Subcutaneous abdominal adipose tissue (tissue), 5 donors: ENCODE results near the gene PPP1R12A.
"Not testable (repeated sequence)": the region's sequence is repeated elsewhere in the genome, so short reads cannot be mapped to it uniquely, and the experiment has no call there.

ENCODE experiments used
- H3K27ac ChIP-seq: one replicate; pipeline ENCODE4 v1.7.0; 2013; ENCODE audit warnings: low read depth, mild to moderate bottlenecking, inconsistent platforms, low read length, moderate library complexity
- H3K27me3 ChIP-seq, 5 donors: one replicate each; pipeline ENCODE4 v1.7.0; 2013; ENCODE audit warnings: low read length in 5 of 5, inconsistent platforms in 1 of 5; ENCODE audit not compliant: control insufficient read depth in 5 of 5, insufficient read depth in 4 of 5
- H3K36me3 ChIP-seq, 5 donors: one replicate each; pipeline ENCODE4 v1.7.0; 2013; ENCODE audit warnings: low read length in 5 of 5; ENCODE audit not compliant: control insufficient read depth in 5 of 5, insufficient read depth in 5 of 5
- H3K4me1 ChIP-seq, 5 donors: one replicate each; pipeline ENCODE4 v1.7.0; 2013; ENCODE audit warnings: low read length in 5 of 5, mild to moderate bottlenecking in 3 of 5, moderate library complexity in 1 of 5; ENCODE audit not compliant: control insufficient read depth in 5 of 5, insufficient read depth in 5 of 5
- H3K4me3 ChIP-seq, 5 donors: one replicate each; pipeline ENCODE4 v1.7.0; 2013; ENCODE audit warnings: low read length in 5 of 5, low read depth in 1 of 5
- H3K9ac ChIP-seq, 5 donors: one replicate each; pipeline ENCODE4 v1.7.0; 2013; ENCODE audit warnings: low read length in 5 of 5, mild to moderate bottlenecking in 4 of 5, moderate library complexity in 3 of 5
- H3K9me3 ChIP-seq, 5 donors: one replicate each; pipeline ENCODE4 v1.7.0; 2013; ENCODE audit warnings: low read length in 5 of 5; ENCODE audit not compliant: control insufficient read depth in 5 of 5
- donor health status: healthy.
- donor health status: healthy.
- donor health status: healthy.
- donor health status: healthy.
- donor health status: healthy.

Gene PPP1R12A

DNA sequence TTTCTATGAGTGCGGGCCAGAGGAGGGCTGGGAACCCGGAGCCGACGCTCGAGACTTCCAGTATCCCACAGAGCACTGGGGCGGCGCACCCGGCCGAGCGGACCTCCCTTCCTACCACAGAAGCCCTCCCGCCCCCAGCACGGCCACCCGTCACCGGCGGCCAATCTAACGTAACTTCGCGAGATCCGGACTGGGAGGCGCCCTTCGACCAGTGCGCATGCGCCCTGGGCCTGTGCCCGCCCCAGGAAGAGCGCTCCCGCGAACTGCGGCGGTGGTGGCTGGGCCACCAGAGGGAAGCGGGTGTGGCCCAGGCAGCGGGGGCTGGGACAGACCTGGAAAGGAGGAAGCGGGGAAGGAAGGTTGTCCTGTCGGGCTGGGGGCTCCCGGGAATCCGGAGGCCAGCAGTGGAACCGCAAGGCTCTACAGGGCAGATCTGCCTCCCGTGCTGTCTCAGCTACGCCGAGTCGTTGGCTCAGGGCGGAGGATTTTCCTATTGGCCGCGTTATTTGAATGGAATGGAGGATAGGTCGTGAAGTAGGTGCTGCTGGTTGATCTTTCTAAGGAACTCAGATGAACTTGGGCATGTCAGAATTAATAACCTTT lies at the start of gene PPP1R12A:
Gene PPP1R12A, minus strand, starts transcription at position 77 of the 603 bp plus-strand sequence. CDS start 166 bp downstream, outside the sequence.
- Histone ChIP-seq H3K9me3 (no peaks in the 10 kb centered on the region), H3K4me3 (peak within 1 kb of the TSS; percentile 81 to 100 (median 98)), H3K9ac (peak within 1 kb of the TSS; percentile 81 to 99 (median 95)), H3K36me3 (no peaks in the 10 kb centered on the region), H3K4me1 (peaks cover 0 to 45% (median 31%) of the 10 kb centered on the region in 5 donors), H3K27ac (peak within 1 kb of the TSS; percentile 94), H3K27me3 (no peaks in the 10 kb centered on the region)

DNA sequence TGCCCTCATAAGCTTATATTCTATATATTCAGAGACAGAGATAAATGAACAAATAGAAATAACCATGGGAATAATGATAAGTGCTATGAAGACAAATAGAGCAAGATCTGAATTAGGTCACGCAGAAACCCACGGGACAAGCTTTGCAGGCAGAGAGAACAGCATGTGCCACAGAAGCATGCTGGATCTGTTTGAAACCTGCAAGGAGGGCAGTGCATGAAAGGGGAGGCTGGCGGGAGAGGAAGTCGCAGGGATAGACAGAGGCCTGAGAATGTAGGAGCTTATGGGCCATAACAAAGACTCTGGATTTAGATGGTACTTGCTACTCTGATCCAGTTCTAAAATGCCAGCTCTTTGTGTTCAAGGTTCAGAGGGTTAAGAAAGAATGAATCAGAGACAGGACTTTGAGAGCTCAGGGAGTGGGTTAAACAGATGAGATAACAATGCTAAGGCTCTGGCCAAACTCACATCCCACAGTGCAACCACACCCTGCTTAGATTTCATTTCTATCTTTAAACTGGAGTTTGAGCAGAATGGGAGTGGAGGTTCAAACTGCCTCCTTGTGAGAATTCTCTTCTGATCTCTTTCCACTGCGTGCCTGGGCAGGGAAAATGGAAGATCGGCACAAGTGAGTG lies 49.2 kb upstream of the PPP1R12A start:
- Histone ChIP-seq H3K4me3 (no peak overlapping the region), H3K36me3 (no peaks in the 10 kb centered on the region), H3K27me3 (no peaks in the 10 kb centered on the region), H3K4me1 (peaks cover 0 to 4% (median 0%) of the 10 kb centered on the region in 5 donors), H3K27ac (no peak overlapping the region), H3K9me3 (no peaks in the 10 kb centered on the region), H3K9ac (no peak overlapping the region)

DNA sequence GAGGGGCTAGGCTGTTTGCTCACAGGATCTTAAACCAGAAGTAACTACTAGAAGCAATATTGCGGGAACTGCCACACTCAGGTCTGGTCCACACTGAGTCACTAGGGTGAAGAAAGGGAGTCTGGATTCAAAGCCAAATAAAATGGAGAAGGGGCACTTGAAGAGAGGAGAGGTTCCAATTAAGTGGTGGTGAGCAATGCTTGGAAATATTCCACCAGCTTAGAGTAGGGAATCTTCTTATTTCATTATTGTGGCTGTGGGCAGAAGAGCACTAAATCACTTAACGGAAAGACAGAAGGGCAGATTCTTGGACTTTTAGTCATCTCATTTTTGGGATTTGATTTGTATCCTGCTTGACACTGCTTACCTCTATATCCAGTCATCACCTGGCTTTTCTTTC lies 48.6 kb upstream of the PPP1R12A start:
- Histone ChIP-seq H3K4me1 (peaks cover 0 to 4% (median 0%) of the 10 kb centered on the region in 5 donors), H3K27ac (no peak overlapping the region), H3K4me3 (no peak overlapping the region), H3K27me3 (no peaks in the 10 kb centered on the region), H3K9me3 (no peaks in the 10 kb centered on the region), H3K9ac (no peak overlapping the region), H3K36me3 (no peaks in the 10 kb centered on the region)

DNA sequence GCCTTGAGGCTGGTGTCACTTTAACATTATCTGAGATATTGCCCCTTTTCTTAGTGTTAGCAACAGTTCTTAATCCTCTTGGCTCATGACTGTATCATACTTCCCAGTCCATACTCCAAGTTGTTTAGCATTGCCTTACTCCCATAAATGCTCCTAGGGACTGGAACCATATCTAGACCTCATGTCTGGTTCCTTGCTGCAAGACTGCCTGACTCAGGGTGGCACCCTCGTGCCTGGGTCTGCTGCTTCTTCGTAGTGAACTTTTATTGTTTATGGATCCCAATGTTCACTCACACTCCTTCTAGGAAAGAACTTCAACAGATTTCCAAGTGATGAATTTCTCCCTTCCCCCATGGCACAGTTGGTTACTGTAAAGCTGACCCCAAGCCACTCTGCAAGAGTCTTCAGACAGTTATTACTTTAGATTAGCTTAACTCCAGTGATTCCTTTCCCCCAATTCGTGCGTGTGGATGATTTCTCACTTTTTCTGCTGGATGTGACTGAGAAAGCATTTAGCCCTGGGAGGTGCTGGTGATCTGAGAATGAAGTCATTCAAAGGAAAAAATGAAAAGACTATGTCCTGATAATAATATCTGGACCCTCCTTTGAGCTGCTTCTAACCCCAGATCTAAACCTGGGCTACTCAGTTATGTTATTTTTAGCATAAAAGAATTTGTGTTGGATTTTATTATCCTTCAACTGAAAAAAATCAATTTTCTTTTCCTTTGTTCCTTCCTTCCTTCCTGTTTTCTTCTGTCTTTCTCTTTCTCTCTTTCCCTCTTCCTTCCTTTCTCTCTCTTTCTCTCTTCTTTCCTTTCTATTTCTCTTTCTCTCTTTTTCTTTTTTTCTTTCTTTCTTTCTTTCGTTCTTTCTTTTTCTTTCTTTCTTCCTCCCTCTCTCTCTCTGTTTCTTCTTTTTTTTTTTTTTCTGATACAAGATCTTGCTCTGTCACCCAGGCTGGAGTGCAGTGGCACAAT lies 47.5 kb upstream of the PPP1R12A start:
- H3K27me3 ChIP-seq: no peaks in the 10 kb centered on the region
- H3K27ac ChIP-seq: no peak overlapping the region
- no peak overlapping the region for H3K9ac ChIP-seq
- H3K4me3 ChIP-seq: no peak overlapping the region
- H3K9me3 ChIP-seq: no peaks in the 10 kb centered on the region
- H3K4me1 ChIP-seq: peaks cover 0 to 4% (median 0%) of the 10 kb centered on the region in 5 donors
- no peaks in the 10 kb centered on the region for H3K36me3 ChIP-seq

DNA sequence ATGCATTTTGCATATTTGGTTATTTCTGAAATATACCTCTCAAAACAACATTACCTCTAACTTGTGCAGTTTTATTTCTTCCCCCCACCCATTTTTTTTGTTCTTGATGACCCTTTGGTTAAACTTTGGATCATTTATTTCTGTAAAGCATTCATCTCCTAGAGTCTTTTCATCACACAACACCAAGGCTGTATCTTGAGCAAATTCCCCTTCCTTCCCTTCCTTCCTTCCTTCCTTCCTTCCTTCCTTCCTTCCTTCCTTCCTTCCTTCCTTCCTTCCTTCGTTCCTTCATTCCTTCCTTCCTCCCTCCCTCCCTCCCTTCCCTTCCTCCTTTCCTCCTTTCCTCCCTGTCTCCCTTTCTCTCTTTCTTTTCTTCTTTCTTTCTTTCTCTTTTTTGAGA lies 43.8 kb upstream of the PPP1R12A start:
- H3K4me3 ChIP-seq: no peak overlapping the region

DNA sequence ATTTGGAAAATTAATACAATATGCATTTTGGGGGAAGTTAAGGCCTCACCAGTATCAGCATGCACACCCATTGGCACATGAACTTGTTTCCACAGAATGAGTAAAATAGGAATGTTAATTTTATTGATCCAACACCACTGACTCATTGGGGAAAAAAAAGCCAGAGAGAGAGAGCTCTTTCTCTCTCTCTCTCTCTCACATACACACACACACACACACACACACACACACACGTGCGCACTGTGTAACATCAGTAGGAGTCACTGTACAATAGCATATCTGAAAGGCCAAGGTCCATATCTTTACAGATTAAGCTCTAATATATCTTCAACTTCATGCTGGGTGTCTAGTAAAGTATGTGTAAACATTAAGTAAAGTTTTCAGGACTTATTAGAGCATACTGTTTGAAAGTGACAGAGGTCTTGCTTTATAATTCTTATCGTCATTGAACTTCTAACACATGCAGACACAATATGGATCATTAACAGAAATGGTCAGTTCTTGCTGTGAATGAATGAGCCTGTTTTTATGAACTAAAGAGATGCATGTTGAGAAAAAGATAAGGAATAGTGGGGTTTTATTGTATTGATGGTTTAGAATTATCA lies 43.1 kb upstream of the PPP1R12A start:
- H3K27me3 ChIP-seq, H3K27ac ChIP-seq, H3K36me3 ChIP-seq, H3K4me3 ChIP-seq, H3K9ac ChIP-seq, H3K9me3 ChIP-seq, H3K4me1 ChIP-seq: not testable (repeated sequence)

More for the DNA sequence above, 43.8 kb upstream of the PPP1R12A start:
- H3K9me3 ChIP-seq: no peaks in the 10 kb centered on the region
- H3K9ac ChIP-seq: no peak overlapping the region
- no peaks in the 10 kb centered on the region for H3K36me3 ChIP-seq
- H3K4me1 ChIP-seq: peaks cover 0 to 6% (median 0%) of the 10 kb centered on the region in 5 donors
- H3K27me3 ChIP-seq: no peaks in the 10 kb centered on the region
- no peak overlapping the region for H3K27ac ChIP-seq

DNA sequence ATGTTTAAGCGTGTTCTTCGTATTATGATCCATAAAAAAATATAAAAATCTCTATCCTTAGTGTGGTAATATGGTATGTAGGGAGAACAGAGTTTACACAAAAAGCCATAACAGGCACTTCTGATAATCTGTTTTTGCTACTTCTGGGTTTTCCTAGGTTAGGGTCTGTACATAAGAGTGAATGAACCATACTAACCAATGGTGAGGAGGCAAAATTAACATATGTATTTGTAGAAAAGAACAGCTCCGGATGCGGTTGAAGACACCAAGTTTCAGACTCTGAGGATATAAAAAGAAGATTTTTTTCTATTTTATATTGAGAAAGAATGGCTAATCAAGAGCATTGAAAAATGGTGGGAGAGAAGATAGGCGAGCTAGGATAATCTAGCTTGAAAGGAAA lies 40.2 kb upstream of the PPP1R12A start:
- Histone ChIP-seq H3K36me3 (no peaks in the 10 kb centered on the region), H3K4me3 (no peak overlapping the region), H3K4me1 (peaks cover 0 to 6% (median 0%) of the 10 kb centered on the region in 5 donors), H3K27ac (no peak overlapping the region), H3K9me3 (no peaks in the 10 kb centered on the region), H3K9ac (no peak overlapping the region), H3K27me3 (no peaks in the 10 kb centered on the region)

DNA sequence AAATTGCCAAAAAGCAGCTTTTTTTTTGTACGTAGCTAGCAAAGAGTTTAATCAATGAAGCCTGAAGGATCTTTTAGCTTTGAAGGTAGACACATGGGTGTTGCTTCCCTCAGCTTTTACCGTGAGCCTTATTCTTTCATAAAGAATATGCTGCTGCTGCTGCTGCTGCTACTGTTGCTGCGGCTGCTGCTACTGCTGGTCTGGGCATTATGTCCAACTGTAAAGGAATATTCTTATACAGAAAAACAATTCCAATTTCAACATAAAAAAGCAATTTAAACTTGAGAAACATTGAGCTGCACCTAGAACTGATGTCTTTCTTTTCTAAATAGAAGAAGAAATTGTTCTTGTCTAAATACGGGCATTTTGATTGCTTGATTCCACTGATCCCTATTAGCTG lies 38.9 kb upstream of the PPP1R12A start:
- Histone ChIP-seq H3K4me1 (peaks cover 0 to 6% (median 0%) of the 10 kb centered on the region in 5 donors), H3K36me3 (no peaks in the 10 kb centered on the region), H3K27ac (no peak overlapping the region), H3K9ac (no peak overlapping the region), H3K27me3 (no peaks in the 10 kb centered on the region), H3K9me3 (no peaks in the 10 kb centered on the region), H3K4me3 (no peak overlapping the region)

DNA sequence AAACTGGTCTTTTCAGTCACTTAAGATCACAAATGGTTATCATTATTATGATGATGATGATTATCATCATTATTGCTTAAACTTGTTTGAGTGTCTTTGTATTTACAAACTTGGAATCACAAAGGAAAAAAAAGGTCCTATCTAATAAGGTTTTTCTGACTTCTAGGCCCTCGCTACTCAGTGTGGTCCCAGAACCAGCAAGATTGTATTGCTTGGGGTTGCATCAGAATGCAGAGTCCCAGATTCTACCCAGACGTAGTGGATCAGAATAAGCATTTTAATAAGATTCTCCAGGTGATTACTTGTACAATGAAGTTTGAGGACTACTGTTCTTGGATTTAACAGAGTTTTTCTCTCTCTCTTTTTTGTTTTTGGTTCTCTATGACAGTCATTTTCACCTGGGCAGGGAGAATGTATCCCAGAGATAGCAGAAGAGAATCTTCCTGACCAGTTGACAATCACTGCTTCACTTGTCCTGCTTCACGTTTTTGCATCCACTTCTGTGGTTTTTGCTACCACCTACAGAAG lies 29.3 kb upstream of the PPP1R12A start:
- H3K27ac ChIP-seq: no peak overlapping the region
- no peaks in the 10 kb centered on the region for H3K4me1 ChIP-seq
- H3K9ac ChIP-seq: no peak overlapping the region
- H3K4me3 ChIP-seq: no peak overlapping the region
- H3K36me3 ChIP-seq: no peaks in the 10 kb centered on the region
- no peaks in the 10 kb centered on the region for H3K27me3 ChIP-seq
- H3K9me3 ChIP-seq: no peaks in the 10 kb centered on the region
